HepG2 (cell line): ENCODE results near the gene ACP2. TPM values are rescaled to one million over a fixed set of nuclear protein-coding genes. Genes with fewer than 3 reads are reported as not detected.

Source experiments
- ATAC-seq: fragments of 200-7000 bp; cut with Tn5 transposase; 3 replicates; pipeline ENCODE4 v1.9.1; 2020; ENCODE audit warnings: mild to moderate bottlenecking, moderate library complexity
- BruUV-seq: library from RNA; stranded (reverse); fragments of 400-500 nt; replicated peaks from 2 replicates; lab custom pipeline; 2021; lab: Mats Ljungman, UMichigan
- CTCF ChIA-PET: fragments of 300-600 bp; formaldehyde crosslinking; extraction: SDS; loops from one replicate; lab custom pipeline; 2021; ENCODE audit warnings: low total read pairs, inconsistent platforms, low intra/inter-chr PET ratio; lab: Yijun Ruan, JAX
- POLR2A ChIA-PET: fragments of 350-600 bp; sonication (Branson Sonifier 250); formaldehyde crosslinking; loops from one replicate; lab custom pipeline; 2020; ENCODE audit warnings: antibody characterized with exemption, inconsistent platforms; lab: Yijun Ruan, JAX
- DNase-seq: peaks from one replicate; pipeline ENCODE4 v3.0.0-alpha.2; 2015; ENCODE audit warnings: low spot score
- FAIRE-seq: peaks from 3 replicates; lab custom pipeline; 2011; peaks lifted over from hg19 to GRCh38; lab: Jason Lieb, UNC
- H2AFZ ChIP-seq: one replicate; pipeline ENCODE4 v1.6.1; 2011; ENCODE audit warnings: low read length, inconsistent platforms
- H3K27ac ChIP-seq: fragments of 300-600 bp; 3 replicates; pipeline ENCODE4 v1.8.0; 2011; ENCODE audit warnings: mixed run types, mild to moderate bottlenecking, mixed read lengths, low read length, inconsistent platforms; ENCODE audit not compliant: insufficient read depth; ENCODE audit errors: extremely low read length
- H3K27me3 ChIP-seq, 2 experiments: fragments of 200-600 bp in 1 of 2; 2 replicates in 1 of 2; 3 replicates in 1 of 2; pipeline versions ENCODE4 v1.6.0 to v1.8.0; 2011; ENCODE audit warnings: low read length in 2 of 2, mild to moderate bottlenecking in 2 of 2, moderate library complexity in 2 of 2, inconsistent platforms in 1 of 2; ENCODE audit not compliant: insufficient read depth in 2 of 2, control insufficient read depth in 1 of 2
- H3K36me3 ChIP-seq, 2 experiments: fragments of 200-600 bp in 1 of 2; replicated peaks in 1 of 2; 2 replicates in 1 of 2; 3 replicates in 1 of 2; pipeline versions ENCODE4 v1.5.1 to v1.8.0; 2011; ENCODE audit warnings: low read length in 2 of 2, inconsistent platforms in 1 of 2; ENCODE audit not compliant: insufficient read depth in 2 of 2, control insufficient read depth in 1 of 2
- H3K4me1 ChIP-seq: 2 replicates; pipeline ENCODE4 v1.5.1; 2012; ENCODE audit warnings: low read length, inconsistent platforms; ENCODE audit not compliant: insufficient read depth
- H3K4me2 ChIP-seq: 2 replicates; pipeline ENCODE4 v1.6.0; 2011; ENCODE audit warnings: low read depth, low read length, inconsistent platforms
- H3K4me3 ChIP-seq, 3 experiments: fragments of 200-600 bp in 1 of 3; sonication (generic), shearing (Covaris generic) in 1 of 3; replicated peaks in 1 of 3; 2 replicates each; pipeline ENCODE4 v1.5.1; 2011 to 2016; ENCODE audit warnings: low read length in 3 of 3, inconsistent platforms in 2 of 3, low read depth in 2 of 3, mild to moderate bottlenecking in 2 of 3, control low read depth in 1 of 3, mixed read lengths in 1 of 3; ENCODE audit not compliant: insufficient read depth in 1 of 3
- H3K79me2 ChIP-seq: one replicate; pipeline ENCODE4 v1.6.1; 2011; ENCODE audit warnings: low read length, inconsistent platforms; ENCODE audit not compliant: insufficient read depth
- H3K9ac ChIP-seq: 2 replicates; pipeline ENCODE4 v1.6.0; 2011; ENCODE audit warnings: mild to moderate bottlenecking, low read depth, low read length, inconsistent platforms; ENCODE audit not compliant: insufficient read depth
- H3K9me3 ChIP-seq: 2 replicates; pipeline ENCODE4 v1.5.1; 2012; ENCODE audit warnings: mild to moderate bottlenecking, low read length
- H4K20me1 ChIP-seq: 2 replicates; pipeline ENCODE4 v1.6.0; 2011; ENCODE audit warnings: inconsistent platforms, mild to moderate bottlenecking, low read length, moderate library complexity; ENCODE audit not compliant: insufficient read depth
- CC2D1A ChIP-seq: sonication (generic); formaldehyde crosslinking; IDR thresholded peaks from 2 replicates; pipeline ENCODE4 v1.8.1; 2023; ENCODE audit warnings: mild to moderate bottlenecking, missing genetic modification reagents
- GATA4 ChIP-seq: sonication (generic); IDR thresholded peaks from 2 replicates; pipeline ENCODE4 v1.6.1; 2016; ENCODE audit warnings: antibody characterized with exemption, low read depth, borderline replicate concordance
- HES4 ChIP-seq: sonication (generic); formaldehyde crosslinking; IDR thresholded peaks from 2 replicates; pipeline ENCODE4 v1.9.0; 2021; ENCODE audit warnings: mild to moderate bottlenecking, missing genetic modification reagents, borderline replicate concordance
- KMT2B ChIP-seq: IDR thresholded peaks from 2 replicates; pipeline ENCODE4 v1.6.1; 2016; ENCODE audit warnings: missing genetic modification reagents, missing compliant biosample characterization
- PRMT3 ChIP-seq: sonication (generic); formaldehyde crosslinking; IDR thresholded peaks from 2 replicates; pipeline ENCODE4 v1.8.1; 2022; ENCODE audit warnings: low read depth, mild to moderate bottlenecking, moderate library complexity, missing genetic modification reagents, borderline replicate concordance
- RARA ChIP-seq: IDR thresholded peaks from 2 replicates; pipeline ENCODE4 v1.6.1; 2016; ENCODE audit warnings: missing genetic modification reagents, missing compliant biosample characterization
- TAF1 ChIP-seq: sonication (generic); formaldehyde crosslinking; IDR thresholded peaks from 2 replicates; pipeline ENCODE4 v1.4.0; 2020; ENCODE audit warnings: missing genetic modification reagents
- ZNF235 ChIP-seq: sonication (generic); formaldehyde crosslinking; IDR thresholded peaks from 2 replicates; pipeline ENCODE4 v1.8.1; 2023; ENCODE audit warnings: mild to moderate bottlenecking, missing genetic modification reagents, borderline replicate concordance
- ZNF251 ChIP-seq: sonication (generic); formaldehyde crosslinking; IDR thresholded peaks from 2 replicates; pipeline ENCODE4 v1.9.0; 2021; ENCODE audit warnings: mild to moderate bottlenecking, missing genetic modification reagents
- ZNF292 ChIP-seq: sonication (generic); formaldehyde crosslinking; IDR thresholded peaks from 2 replicates; pipeline ENCODE4 v1.8.1; 2022; ENCODE audit warnings: mild to moderate bottlenecking, low read depth, missing genetic modification reagents, borderline replicate concordance
- ZNF703 ChIP-seq: sonication (generic); formaldehyde crosslinking; IDR thresholded peaks from 2 replicates; pipeline ENCODE4 v1.5.1; 2020; ENCODE audit warnings: missing genetic modification reagents, mild to moderate bottlenecking, moderate library complexity, borderline replicate concordance
- WGBS: methylation state at CpG from one replicate; pipeline ENCODE4 v1.1.6; 2017; ENCODE audit warnings: low lambda C conversion rate; 5-methylcytosine and 5-hydroxymethylcytosine counted together
- in situ Hi-C: cut with HindIII; loops from 2 replicates; pipeline ENCODE4 v1.10.0; 2017; ENCODE audit warnings: low pct_unique_long_range_greater_than_20kb; ENCODE audit not compliant: extremely low pct_ligation_motif_present
- intact Hi-C: fragments of 100-400 bp; cut with micrococcal nuclease; formaldehyde crosslinking; loops from one replicate; pipeline ENCODE4 v1.10.0; 2022; ENCODE audit not compliant: unreplicated experiment
- polyA plus RNA-seq, 8 experiments: library from polyadenylated mRNA; depleted of rRNA in 3 of 8; stranded (reverse) in 7 of 8; unstranded in 1 of 8; fragments of >200 nt; fragmentation: Illumina TruSeq in 4 of 8; extraction: Trizol in 4 of 8; gene quantifications; 2 replicates each; pipeline versions ENCODE4 v1.2.1 to v1.2.3, GENCODE V29; 2011 to 2016; ENCODE audit warnings: low read depth in 4 of 8, missing spikeins in 1 of 8, mixed read lengths in 1 of 8; ENCODE audit not compliant: insufficient read depth in 1 of 8
- total RNA-seq, 5 experiments: library from RNA; depleted of rRNA; stranded (reverse); fragments of >200 nt; fragmentation: Illumina TruSeq; extraction: Trizol; gene quantifications; 2 replicates each; pipeline ENCODE4 v1.2.3, GENCODE V29; 2016; ENCODE audit warnings: low read depth in 1 of 5
- TF ChIP-seq, protein P1 (sequence below): sonication (generic); formaldehyde crosslinking; IDR thresholded peaks from 2 replicates; pipeline ENCODE4 v1.5.0; 2020; ENCODE audit warnings: missing genetic modification reagents, mild to moderate bottlenecking, borderline replicate concordance
- TF ChIP-seq, protein P2 (sequence below): sonication (generic); formaldehyde crosslinking; IDR thresholded peaks from 2 replicates; pipeline ENCODE4 v1.4.0; 2020; ENCODE audit warnings: missing genetic modification reagents
- TF ChIP-seq, protein P3 (sequence below): sonication (generic); formaldehyde crosslinking; IDR thresholded peaks from 2 replicates; pipeline ENCODE4 v1.5.1; 2020; ENCODE audit warnings: missing genetic modification reagents, mild to moderate bottlenecking, borderline replicate concordance

Gene ACP2
- total and polyA plus RNA-seq, 2 of the 13 experiments (the other 11 are each of a cell fraction or from before 2014, with no cell fraction given): 17.7 to 20.2 TPM

DNA sequence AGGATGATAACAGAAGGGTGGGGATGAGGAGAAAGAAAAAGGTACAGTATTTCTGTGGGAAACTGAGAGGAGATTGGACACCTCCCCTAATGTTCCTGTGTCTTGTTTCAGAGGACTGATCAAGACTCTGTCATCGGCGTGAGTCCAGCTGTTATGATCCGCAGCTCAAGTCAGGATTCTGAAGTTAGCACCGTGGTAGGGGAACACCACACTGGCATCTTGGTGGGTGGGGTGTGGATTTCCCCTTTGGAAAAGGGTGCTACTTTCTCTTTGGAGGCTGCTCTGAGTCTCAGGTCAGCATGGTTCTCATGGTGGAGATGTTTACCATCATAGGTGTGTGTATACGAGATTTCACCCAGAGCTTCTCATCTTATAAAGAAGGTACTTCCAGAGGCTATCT is 46.8 kb upstream of the ACP2 start:
- intact Hi-C loops: no loop called here
- H3K36me3 ChIP-seq: peaks cover 19 to 70% of the 10 kb centered on the region in 2 experiments
- ChIA-PET CTCF (no interaction called here), POLR2A (no interaction called here)
- no peak overlapping the region for H3K27ac ChIP-seq
- BruUV-seq: no TSS peak
- no peaks in the 10 kb centered on the region for H3K27me3 ChIP-seq
- no peak for ATAC-seq
- no peak overlapping the region for H3K4me3 ChIP-seq
- no peak for FAIRE-seq
- H3K4me2 ChIP-seq: no peak overlapping the region
- H3K79me2 ChIP-seq: no peaks in the 10 kb centered on the region
- no peaks in the 10 kb centered on the region for H4K20me1 ChIP-seq
- no peak overlapping the region for H3K9ac ChIP-seq
- peaks cover 11% of the 10 kb centered on the region; the same call in 1 of the 2 replicates for H3K9me3 ChIP-seq
- TF ChIP-seq, protein P1, sequence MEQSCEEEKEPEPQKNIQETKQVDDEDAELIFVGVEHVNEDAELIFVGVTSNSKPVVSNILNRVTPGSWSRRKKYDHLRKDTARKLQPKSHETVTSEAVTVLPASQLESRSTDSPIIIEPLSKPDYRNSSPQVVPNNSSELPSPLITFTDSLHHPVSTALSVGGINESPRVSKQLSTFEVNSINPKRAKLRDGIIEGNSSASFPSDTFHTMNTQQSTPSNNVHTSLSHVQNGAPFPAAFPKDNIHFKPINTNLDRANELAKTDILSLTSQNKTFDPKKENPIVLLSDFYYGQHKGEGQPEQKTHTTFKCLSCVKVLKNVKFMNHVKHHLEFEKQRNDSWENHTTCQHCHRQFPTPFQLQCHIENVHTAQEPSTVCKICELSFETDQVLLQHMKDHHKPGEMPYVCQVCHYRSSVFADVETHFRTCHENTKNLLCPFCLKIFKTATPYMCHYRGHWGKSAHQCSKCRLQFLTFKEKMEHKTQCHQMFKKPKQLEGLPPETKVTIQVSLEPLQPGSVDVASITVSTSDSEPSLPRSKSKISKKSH (CRISPR knock-in tag): no peak
- TF ChIP-seq RARA (CRISPR knock-in tag) (no peak), HES4 (CRISPR knock-in tag) (no peak), CC2D1A (CRISPR knock-in tag) (no peak), ZNF703 (no peak), ZNF235 (no peak), ZNF292 (no peak), PRMT3 (CRISPR knock-in tag) (no peak), ZNF251 (CRISPR knock-in tag) (no peak), TAF1 (CRISPR knock-in tag) (no peak), GATA4 (no peak), KMT2B (CRISPR knock-in tag) (no peak)
- TF ChIP-seq, protein P2, sequence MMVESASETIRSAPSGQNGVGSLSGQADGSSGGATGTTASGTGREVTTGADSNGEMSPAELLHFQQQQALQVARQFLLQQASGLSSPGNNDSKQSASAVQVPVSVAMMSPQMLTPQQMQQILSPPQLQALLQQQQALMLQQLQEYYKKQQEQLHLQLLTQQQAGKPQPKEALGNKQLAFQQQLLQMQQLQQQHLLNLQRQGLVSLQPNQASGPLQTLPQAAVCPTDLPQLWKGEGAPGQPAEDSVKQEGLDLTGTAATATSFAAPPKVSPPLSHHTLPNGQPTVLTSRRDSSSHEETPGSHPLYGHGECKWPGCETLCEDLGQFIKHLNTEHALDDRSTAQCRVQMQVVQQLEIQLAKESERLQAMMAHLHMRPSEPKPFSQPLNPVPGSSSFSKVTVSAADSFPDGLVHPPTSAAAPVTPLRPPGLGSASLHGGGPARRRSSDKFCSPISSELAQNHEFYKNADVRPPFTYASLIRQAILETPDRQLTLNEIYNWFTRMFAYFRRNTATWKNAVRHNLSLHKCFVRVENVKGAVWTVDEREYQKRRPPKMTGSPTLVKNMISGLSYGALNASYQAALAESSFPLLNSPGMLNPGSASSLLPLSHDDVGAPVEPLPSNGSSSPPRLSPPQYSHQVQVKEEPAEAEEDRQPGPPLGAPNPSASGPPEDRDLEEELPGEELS (CRISPR knock-in tag): no peak
- TF ChIP-seq, protein P3, sequence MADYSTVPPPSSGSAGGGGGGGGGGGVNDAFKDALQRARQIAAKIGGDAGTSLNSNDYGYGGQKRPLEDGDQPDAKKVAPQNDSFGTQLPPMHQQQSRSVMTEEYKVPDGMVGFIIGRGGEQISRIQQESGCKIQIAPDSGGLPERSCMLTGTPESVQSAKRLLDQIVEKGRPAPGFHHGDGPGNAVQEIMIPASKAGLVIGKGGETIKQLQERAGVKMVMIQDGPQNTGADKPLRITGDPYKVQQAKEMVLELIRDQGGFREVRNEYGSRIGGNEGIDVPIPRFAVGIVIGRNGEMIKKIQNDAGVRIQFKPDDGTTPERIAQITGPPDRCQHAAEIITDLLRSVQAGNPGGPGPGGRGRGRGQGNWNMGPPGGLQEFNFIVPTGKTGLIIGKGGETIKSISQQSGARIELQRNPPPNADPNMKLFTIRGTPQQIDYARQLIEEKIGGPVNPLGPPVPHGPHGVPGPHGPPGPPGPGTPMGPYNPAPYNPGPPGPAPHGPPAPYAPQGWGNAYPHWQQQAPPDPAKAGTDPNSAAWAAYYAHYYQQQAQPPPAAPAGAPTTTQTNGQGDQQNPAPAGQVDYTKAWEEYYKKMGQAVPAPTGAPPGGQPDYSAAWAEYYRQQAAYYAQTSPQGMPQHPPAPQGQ (CRISPR knock-in tag): no peak
- in situ Hi-C loops: no loop called here
- 100% methylated on average over 5 of the region's 5 CpGs for WGBS
- H2AFZ ChIP-seq: no peak overlapping the region
- H3K4me1 ChIP-seq: no peaks in the 10 kb centered on the region
- no peak for DNase-seq
